ENCODE data around the gene TMEM43. TPM values are rescaled to one million over a fixed set of nuclear protein-coding genes. Genes with fewer than 3 reads are reported as not detected.

The TMEM43 gene
- total and polyA plus RNA-seq, 2 experiments from 2014 or later, result 59.4 to 73.1 TPM

DNA sequence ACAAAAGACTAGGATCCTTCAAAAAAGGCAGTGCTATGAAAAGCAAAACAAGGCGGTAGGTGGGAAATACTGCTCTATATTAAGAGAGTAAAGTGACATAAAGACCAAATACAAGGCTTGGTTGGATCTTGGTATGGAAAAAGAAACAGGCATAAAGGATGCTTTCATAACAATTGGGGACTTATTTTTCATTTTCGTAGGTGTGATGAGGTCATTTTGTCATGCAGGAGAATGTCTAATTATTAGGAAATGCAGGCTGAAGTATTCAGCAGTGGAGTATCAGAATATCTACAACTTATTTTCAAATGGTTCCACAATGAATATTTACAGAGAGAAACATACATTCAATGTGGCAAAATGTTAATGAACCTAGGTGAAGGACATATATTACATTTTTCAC, 44.6 kb downstream of the TMEM43 start:
- peaks cover 21% of the 10 kb centered on the region for H3K79me2 ChIP-seq
- H3K9me3 ChIP-seq (ENCODE audit: low read depth), result no peaks in the 10 kb centered on the region
- H3K4me2 ChIP-seq, result no peak overlapping the region
- DNase-seq (ENCODE audit: low spot score), result no peak
- 100% methylated on average over 2 of the region's 2 CpGs for WGBS (ENCODE audit: low lambda C conversion rate, missing lambda C conversion rate)
- peaks cover 4% of the 10 kb centered on the region for H3K36me3 ChIP-seq (replicated peaks; ENCODE audit: insufficient read depth, low read depth)
- H3K27me3 ChIP-seq, result no peaks in the 10 kb centered on the region
- no peaks in the 10 kb centered on the region for H3K9me2 ChIP-seq (replicated peaks; ENCODE audit: insufficient read depth)
- H4K20me1 ChIP-seq (ENCODE audit: insufficient read depth, poor library complexity, severe bottlenecking), result no peaks in the 10 kb centered on the region
- no peak overlapping the region for H3K27ac ChIP-seq
- no peak overlapping the region for H2AFZ ChIP-seq
- H3K4me1 ChIP-seq (ENCODE audit: insufficient read depth), result no peaks in the 10 kb centered on the region
- TF ChIP-seq EZH2 (IDR thresholded peaks at IDR 0.05; ENCODE audit: borderline replicate concordance) (no peak), EZH2phosphoT487 (IDR thresholded peaks at IDR 0.05; ENCODE audit: low read depth, severe bottlenecking, unreplicated experiment) (no peak)
- TF ChIP-seq, protein P1, sequence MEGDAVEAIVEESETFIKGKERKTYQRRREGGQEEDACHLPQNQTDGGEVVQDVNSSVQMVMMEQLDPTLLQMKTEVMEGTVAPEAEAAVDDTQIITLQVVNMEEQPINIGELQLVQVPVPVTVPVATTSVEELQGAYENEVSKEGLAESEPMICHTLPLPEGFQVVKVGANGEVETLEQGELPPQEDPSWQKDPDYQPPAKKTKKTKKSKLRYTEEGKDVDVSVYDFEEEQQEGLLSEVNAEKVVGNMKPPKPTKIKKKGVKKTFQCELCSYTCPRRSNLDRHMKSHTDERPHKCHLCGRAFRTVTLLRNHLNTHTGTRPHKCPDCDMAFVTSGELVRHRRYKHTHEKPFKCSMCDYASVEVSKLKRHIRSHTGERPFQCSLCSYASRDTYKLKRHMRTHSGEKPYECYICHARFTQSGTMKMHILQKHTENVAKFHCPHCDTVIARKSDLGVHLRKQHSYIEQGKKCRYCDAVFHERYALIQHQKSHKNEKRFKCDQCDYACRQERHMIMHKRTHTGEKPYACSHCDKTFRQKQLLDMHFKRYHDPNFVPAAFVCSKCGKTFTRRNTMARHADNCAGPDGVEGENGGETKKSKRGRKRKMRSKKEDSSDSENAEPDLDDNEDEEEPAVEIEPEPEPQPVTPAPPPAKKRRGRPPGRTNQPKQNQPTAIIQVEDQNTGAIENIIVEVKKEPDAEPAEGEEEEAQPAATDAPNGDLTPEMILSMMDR (IDR thresholded peaks at IDR 0.05; ENCODE audit: poor library complexity), result no peak
- no peak overlapping the region for H3K4me3 ChIP-seq

DNA sequence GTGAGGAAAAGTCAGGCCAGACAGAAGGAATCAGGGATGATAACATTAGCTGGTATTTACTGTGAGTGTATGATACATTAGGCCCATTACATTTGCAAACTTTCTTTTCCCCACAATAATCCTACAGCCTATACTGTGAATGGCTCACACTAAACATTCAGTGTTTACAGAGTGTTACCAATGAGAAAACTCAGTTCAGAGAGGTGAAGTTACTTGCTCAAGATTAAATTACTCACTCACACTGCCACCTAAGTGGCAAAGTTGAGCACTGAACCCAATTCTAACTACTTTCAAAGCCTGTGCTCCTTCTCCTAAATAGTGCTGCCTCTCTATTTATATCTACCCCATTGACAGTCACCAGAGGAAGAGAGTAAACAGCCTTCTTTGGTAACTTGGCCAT, 45.0 kb downstream of the TMEM43 start:
- no peak overlapping the region for H3K4me3 ChIP-seq
- H3K4me2 ChIP-seq, result no peak overlapping the region
- DNase-seq (ENCODE audit: low spot score), result no peak
- H3K9me2 ChIP-seq (replicated peaks; ENCODE audit: insufficient read depth), result no peaks in the 10 kb centered on the region
- no peak overlapping the region for H3K27ac ChIP-seq
- H2AFZ ChIP-seq, result no peak overlapping the region
- no peak for TF ChIP-seq EZH2 (IDR thresholded peaks at IDR 0.05; ENCODE audit: borderline replicate concordance)
- no peak for TF ChIP-seq EZH2phosphoT487 (IDR thresholded peaks at IDR 0.05; ENCODE audit: low read depth, severe bottlenecking, unreplicated experiment)
- TF ChIP-seq, protein P1 (IDR thresholded peaks at IDR 0.05; ENCODE audit: poor library complexity), result no peak
- no peaks in the 10 kb centered on the region for H3K4me1 ChIP-seq (ENCODE audit: insufficient read depth)
- H3K79me2 ChIP-seq, result peaks cover 25% of the 10 kb centered on the region
- H3K36me3 ChIP-seq (replicated peaks; ENCODE audit: insufficient read depth, low read depth), result peaks cover 4% of the 10 kb centered on the region
- no peaks in the 10 kb centered on the region for H3K9me3 ChIP-seq (ENCODE audit: low read depth)
- no peaks in the 10 kb centered on the region for H4K20me1 ChIP-seq (ENCODE audit: insufficient read depth, poor library complexity, severe bottlenecking)
- no peaks in the 10 kb centered on the region for H3K27me3 ChIP-seq

DNA sequence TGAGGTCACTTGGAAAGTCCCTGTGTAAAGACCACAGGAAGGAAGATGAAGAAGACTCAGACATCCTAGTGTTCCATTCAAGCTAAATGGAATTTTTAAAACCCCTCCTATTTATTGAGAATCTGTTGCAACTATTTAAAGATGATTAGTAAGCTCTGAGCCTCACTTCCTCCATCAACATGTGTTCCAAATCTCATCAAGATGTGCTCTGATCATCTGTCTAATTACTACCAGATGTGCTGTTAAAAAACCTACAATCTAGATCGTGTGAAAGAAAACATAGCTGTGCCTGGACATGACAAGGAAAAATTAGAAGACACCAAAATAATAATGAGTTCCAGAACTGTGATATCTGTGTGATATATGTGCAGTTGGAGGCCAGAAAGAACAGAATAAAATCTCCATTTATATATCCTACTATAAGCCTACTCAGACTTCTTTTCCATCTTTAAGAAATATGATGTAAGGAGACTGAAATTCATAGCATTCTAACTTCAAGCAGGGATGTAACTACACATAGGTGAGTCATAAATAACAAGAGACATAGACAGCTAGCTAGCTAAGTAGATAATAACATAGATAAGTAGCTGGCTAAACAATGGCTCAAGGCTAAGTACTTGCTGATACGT, 45.8 kb downstream of the TMEM43 start:
- peaks cover 4% of the 10 kb centered on the region for H3K36me3 ChIP-seq (replicated peaks; ENCODE audit: insufficient read depth, low read depth)
- H3K27me3 ChIP-seq, result no peaks in the 10 kb centered on the region
- no peaks in the 10 kb centered on the region for H3K9me2 ChIP-seq (replicated peaks; ENCODE audit: insufficient read depth)
- H3K4me1 ChIP-seq (ENCODE audit: insufficient read depth), result no peaks in the 10 kb centered on the region
- no peaks in the 10 kb centered on the region for H3K9me3 ChIP-seq (ENCODE audit: low read depth)
- DNase-seq (ENCODE audit: low spot score), result no peak
- no peak overlapping the region for H3K4me2 ChIP-seq
- peak overlapping the region; percentile 8 for H3K27ac ChIP-seq
- no peak overlapping the region for H3K4me3 ChIP-seq
- TF ChIP-seq EZH2 (IDR thresholded peaks at IDR 0.05; ENCODE audit: borderline replicate concordance) (no peak), EZH2phosphoT487 (IDR thresholded peaks at IDR 0.05; ENCODE audit: low read depth, severe bottlenecking, unreplicated experiment) (no peak)
- TF ChIP-seq, protein P1 (IDR thresholded peaks at IDR 0.05; ENCODE audit: poor library complexity), result no peak
- H4K20me1 ChIP-seq (ENCODE audit: insufficient read depth, poor library complexity, severe bottlenecking), result peaks cover 7% of the 10 kb centered on the region
- WGBS (ENCODE audit: low lambda C conversion rate, missing lambda C conversion rate), result 74% methylated on average over 2 of the region's 2 CpGs
- no peak overlapping the region for H2AFZ ChIP-seq
- peaks cover 33% of the 10 kb centered on the region for H3K79me2 ChIP-seq

Measured in hepatocyte (in vitro differentiated cells).